Right lobe of liver (tissue), 4 donors: ENCODE results near the gene ASPDH.

ENCODE experiments used
- POLR2A ChIP-seq: fragments of 450-650 bp; IDR thresholded peaks from one replicate; pipeline ENCODE4 v1.6.1; 2017; ENCODE audit warnings: antibody characterized with exemption, mild to moderate bottlenecking
- TF ChIP-seq, protein P1 (sequence below), 4 donors: fragments of 200-600 bp in 3 of 4; fragments of 450-650 bp in 1 of 4; IDR thresholded peaks; one replicate each; pipeline versions ENCODE4 v1.5.1 to v1.8.0; 2016 to 2022; ENCODE audit warnings: antibody characterized with exemption in 4 of 4, mild to moderate bottlenecking in 2 of 4
- donor health status: DM: no; HTN: no; CAD: no.
- donor health status: DM: no; HTN: no; CAD: no.
- donor health status: DM: no; HTN: yes; CAD: no.

DNA sequence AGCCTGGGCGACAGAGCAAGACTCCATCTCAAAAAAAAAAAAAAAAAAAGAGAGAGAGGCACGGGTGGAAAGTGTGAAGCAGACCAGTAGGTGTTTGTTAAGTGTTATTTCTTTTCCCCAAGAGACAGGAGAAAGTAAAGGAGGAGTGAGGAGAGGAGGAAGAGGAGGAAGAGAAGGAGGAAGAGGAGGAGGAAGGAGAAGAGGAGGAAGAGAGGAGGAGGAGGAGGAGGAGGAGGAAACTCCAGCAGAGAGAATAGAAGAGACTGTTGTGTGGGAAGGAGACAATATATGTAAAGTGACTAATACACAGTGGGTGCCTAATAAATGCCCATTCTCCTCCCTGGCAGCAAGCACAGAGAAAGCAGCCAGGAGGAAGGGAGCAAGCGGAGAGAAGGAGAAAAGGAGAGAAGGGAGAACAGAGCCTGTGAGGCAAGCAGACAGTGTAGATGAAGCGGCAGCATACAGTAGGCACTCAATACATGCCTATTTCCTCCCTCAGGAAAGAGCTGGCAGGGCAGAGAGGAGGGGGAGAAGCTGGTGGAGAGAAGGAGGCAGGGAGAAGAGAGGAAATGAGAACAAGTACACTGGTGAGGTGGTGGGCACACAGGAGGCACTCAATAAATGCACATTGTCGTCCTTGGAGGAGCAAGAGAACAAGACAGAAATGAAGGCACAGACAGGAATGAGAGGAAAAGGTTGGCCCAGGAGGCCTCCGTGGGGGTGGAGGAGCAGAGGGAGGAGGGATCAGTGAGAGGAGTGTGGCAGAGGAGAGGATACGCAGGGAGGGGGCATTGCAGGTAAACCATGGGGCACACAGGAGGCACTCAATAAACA lies 19.3 kb downstream of the ASPDH start:
- TF ChIP-seq, protein P1, sequence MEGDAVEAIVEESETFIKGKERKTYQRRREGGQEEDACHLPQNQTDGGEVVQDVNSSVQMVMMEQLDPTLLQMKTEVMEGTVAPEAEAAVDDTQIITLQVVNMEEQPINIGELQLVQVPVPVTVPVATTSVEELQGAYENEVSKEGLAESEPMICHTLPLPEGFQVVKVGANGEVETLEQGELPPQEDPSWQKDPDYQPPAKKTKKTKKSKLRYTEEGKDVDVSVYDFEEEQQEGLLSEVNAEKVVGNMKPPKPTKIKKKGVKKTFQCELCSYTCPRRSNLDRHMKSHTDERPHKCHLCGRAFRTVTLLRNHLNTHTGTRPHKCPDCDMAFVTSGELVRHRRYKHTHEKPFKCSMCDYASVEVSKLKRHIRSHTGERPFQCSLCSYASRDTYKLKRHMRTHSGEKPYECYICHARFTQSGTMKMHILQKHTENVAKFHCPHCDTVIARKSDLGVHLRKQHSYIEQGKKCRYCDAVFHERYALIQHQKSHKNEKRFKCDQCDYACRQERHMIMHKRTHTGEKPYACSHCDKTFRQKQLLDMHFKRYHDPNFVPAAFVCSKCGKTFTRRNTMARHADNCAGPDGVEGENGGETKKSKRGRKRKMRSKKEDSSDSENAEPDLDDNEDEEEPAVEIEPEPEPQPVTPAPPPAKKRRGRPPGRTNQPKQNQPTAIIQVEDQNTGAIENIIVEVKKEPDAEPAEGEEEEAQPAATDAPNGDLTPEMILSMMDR (IDR thresholded peaks at IDR 0.05): no peak
- TF ChIP-seq POLR2A: no peak
